H1 (cell line): ENCODE data around the gene RPP14. TPM values are rescaled to one million over a fixed set of nuclear protein-coding genes. Genes with fewer than 3 reads are reported as not detected.

Experiments
- CTCF ChIA-PET: fragments of 300-600 bp; sonication (Branson Sonifier 250); formaldehyde crosslinking; loops from one replicate; lab custom pipeline; 2021; ENCODE audit not compliant: partially characterized antibody; lab: Charles Lee
- POLR2A ChIA-PET: fragments of 300-600 bp; sonication (Branson Sonifier 250); formaldehyde crosslinking; loops from one replicate; lab custom pipeline; 2021; ENCODE audit warnings: inconsistent platforms; ENCODE audit not compliant: partially characterized antibody; lab: Charles Lee
- DNase-seq, 2 experiments: peaks; one replicate each; pipeline versions ENCODE4 v3.0.0 to v3.0.0-alpha.2; 2010 to 2022; ENCODE audit warnings: low spot score in 2 of 2, low read depth in 1 of 2, mixed read lengths in 1 of 2
- FAIRE-seq: peaks from 2 replicates; lab custom pipeline; 2011; peaks lifted over from hg19 to GRCh38; lab: Jason Lieb, UNC
- H2AFZ ChIP-seq: 2 replicates; pipeline ENCODE4 v1.8.1; 2012; ENCODE audit warnings: low read length, inconsistent platforms
- H2AK5ac ChIP-seq: 2 replicates; pipeline ENCODE4 v1.6.1; 2013; ENCODE audit warnings: low read depth, low read length
- H2BK120ac ChIP-seq: replicated peaks from 2 replicates; pipeline ENCODE3; 2013; ENCODE audit warnings: low read depth, low read length, inconsistent platforms
- H2BK12ac ChIP-seq: 2 replicates; pipeline ENCODE4 v1.6.1; 2013; ENCODE audit warnings: low read depth, low read length
- H2BK15ac ChIP-seq: 2 replicates; pipeline ENCODE4 v1.6.1; 2013; ENCODE audit warnings: low read length
- H2BK20ac ChIP-seq: 2 replicates; pipeline ENCODE4 v1.6.1; 2013; ENCODE audit warnings: low read length
- H2BK5ac ChIP-seq: 2 replicates; pipeline ENCODE4 v1.6.1; 2013; ENCODE audit warnings: low read depth, low read length
- H3K14ac ChIP-seq: 2 replicates; pipeline ENCODE4 v1.6.1; 2013; ENCODE audit warnings: inconsistent platforms; ENCODE audit not compliant: insufficient read length
- H3K18ac ChIP-seq: 2 replicates; pipeline ENCODE4 v1.6.1; 2013; ENCODE audit warnings: low read length; ENCODE audit errors: extremely low read depth
- H3K23ac ChIP-seq: 2 replicates; pipeline ENCODE4 v1.6.1; 2013; ENCODE audit warnings: inconsistent platforms; ENCODE audit not compliant: insufficient read length
- H3K23me2 ChIP-seq: 2 replicates; pipeline ENCODE4 v1.6.1; 2013; ENCODE audit warnings: low read depth, low read length
- H3K27ac ChIP-seq: 2 replicates; pipeline ENCODE4 v1.6.1; 2011; ENCODE audit warnings: low read depth, low read length, inconsistent platforms
- H3K27me3 ChIP-seq, 4 experiments: replicated peaks in 1 of 4; 1 replicate in 1 of 4; 2 replicates in 3 of 4; pipeline versions ENCODE4 v1.6.1 to v1.8.1; 2011 to 2013; ENCODE audit warnings: low read length in 3 of 4, mild to moderate bottlenecking in 3 of 4, inconsistent platforms in 2 of 4, mixed read lengths in 2 of 4, moderate library complexity in 1 of 4; ENCODE audit not compliant: control insufficient read depth in 3 of 4, insufficient read depth in 3 of 4; ENCODE audit errors: extremely low read depth in 1 of 4
- H3K36me3 ChIP-seq, 4 experiments: 2 replicates each; pipeline versions ENCODE4 v1.6.1 to v1.8.1; 2011 to 2013; ENCODE audit warnings: mild to moderate bottlenecking in 4 of 4, low read length in 3 of 4, moderate library complexity in 2 of 4, control low read depth in 1 of 4, inconsistent platforms in 1 of 4; ENCODE audit not compliant: insufficient read depth in 4 of 4, control insufficient read depth in 2 of 4
- H3K4ac ChIP-seq: replicated peaks from 2 replicates; pipeline ENCODE3; 2013; ENCODE audit warnings: low read length, low read depth, mixed read lengths, inconsistent platforms; ENCODE audit not compliant: insufficient read length
- H3K4me1 ChIP-seq, 4 experiments: replicated peaks in 1 of 4; 1 replicate in 1 of 4; 2 replicates in 3 of 4; pipeline versions ENCODE4 v1.6.1 to v1.8.1; 2011 to 2013; ENCODE audit warnings: low read length in 3 of 4, inconsistent platforms in 2 of 4, mixed read lengths in 1 of 4; ENCODE audit not compliant: insufficient read depth in 4 of 4, control insufficient read depth in 3 of 4
- H3K4me2 ChIP-seq, 2 experiments: 2 replicates each; pipeline versions ENCODE4 v1.6.1 to v1.8.1; 2011 to 2013; ENCODE audit warnings: low read depth in 2 of 2, low read length in 2 of 2, control low read depth in 1 of 2, inconsistent platforms in 1 of 2, mild to moderate bottlenecking in 1 of 2; ENCODE audit not compliant: insufficient read depth in 1 of 2
- H3K4me3 ChIP-seq, 4 experiments: fragments of 200-600, 300-600 bp in 1 of 4; sonication (generic), shearing (Covaris generic), sonication (Bioruptor Twin) in 1 of 4; 2 replicates each; pipeline versions ENCODE4 v1.5.1 to v1.8.1; 2011 to 2016; ENCODE audit warnings: low read length in 4 of 4, low read depth in 3 of 4, control low read depth in 2 of 4, inconsistent platforms in 2 of 4, mild to moderate bottlenecking in 2 of 4, mixed read lengths in 1 of 4, moderate library complexity in 1 of 4; ENCODE audit not compliant: insufficient read depth in 2 of 4; ENCODE audit errors: extremely low read depth in 1 of 4
- H3K56ac ChIP-seq: replicated peaks from 2 replicates; pipeline ENCODE3; 2013; ENCODE audit warnings: low read depth, mild to moderate bottlenecking, mixed read lengths, low read length, inconsistent platforms; ENCODE audit not compliant: insufficient read length
- H3K79me1 ChIP-seq: 2 replicates; pipeline ENCODE4 v1.6.1; 2013; ENCODE audit warnings: low read depth, low read length, control low read depth
- H3K79me2 ChIP-seq, 2 experiments: 2 replicates each; pipeline versions ENCODE4 v1.6.1 to v1.8.1; 2012 to 2013; ENCODE audit warnings: low read length in 2 of 2, mild to moderate bottlenecking in 2 of 2, inconsistent platforms in 1 of 2; ENCODE audit not compliant: insufficient read depth in 2 of 2, control insufficient read depth in 1 of 2
- H3K9ac ChIP-seq, 4 experiments: replicated peaks in 1 of 4; 1 replicate in 1 of 4; 2 replicates in 3 of 4; pipeline versions ENCODE4 v1.6.1 to v1.8.1; 2011 to 2013; ENCODE audit warnings: low read depth in 3 of 4, low read length in 3 of 4, control low read depth in 2 of 4, mild to moderate bottlenecking in 2 of 4, moderate library complexity in 2 of 4, inconsistent platforms in 1 of 4; ENCODE audit errors: extremely low read depth in 1 of 4
- H3K9me3 ChIP-seq, 2 experiments: 2 replicates each; pipeline versions ENCODE4 v1.6.1 to v1.8.1; 2012 to 2013; ENCODE audit warnings: mild to moderate bottlenecking in 2 of 2, moderate library complexity in 2 of 2, control low read depth in 1 of 2, inconsistent platforms in 1 of 2, low read depth in 1 of 2, low read length in 1 of 2, mixed read lengths in 1 of 2; ENCODE audit not compliant: insufficient read depth in 2 of 2
- H4K20me1 ChIP-seq, 2 experiments: replicated peaks in 1 of 2; 2 replicates each; pipeline versions ENCODE3 to v1.8.1; 2011 to 2013; ENCODE audit warnings: inconsistent platforms in 2 of 2, low read length in 2 of 2, mild to moderate bottlenecking in 1 of 2; ENCODE audit not compliant: insufficient read depth in 2 of 2, control insufficient read depth in 1 of 2
- H4K5ac ChIP-seq: 2 replicates; pipeline ENCODE4 v1.6.1; 2013; ENCODE audit warnings: low read length, low read depth, mixed read lengths, inconsistent platforms; ENCODE audit not compliant: insufficient read length
- H4K8ac ChIP-seq: 2 replicates; pipeline ENCODE4 v1.8.0; 2013; ENCODE audit warnings: mild to moderate bottlenecking, moderate library complexity, low read length, inconsistent platforms; ENCODE audit not compliant: insufficient read depth; ENCODE audit errors: extremely low read depth
- H4K91ac ChIP-seq: replicated peaks from 2 replicates; pipeline ENCODE3; 2013; ENCODE audit warnings: low read length, mixed read lengths, inconsistent platforms; ENCODE audit not compliant: insufficient read length
- POLR2AphosphoS5 ChIP-seq: IDR thresholded peaks from 2 replicates; pipeline ENCODE4 v1.6.1; 2011; ENCODE audit warnings: low read depth, low read length
- SIN3A ChIP-seq, 2 experiments: IDR thresholded peaks in 1 of 2; conservative IDR thresholded peaks in 1 of 2; 2 replicates each; pipeline ENCODE4 v1.6.1; 2011 to 2012; ENCODE audit warnings: low read length in 2 of 2, improper control_type of control experiment in 1 of 2, low read depth in 1 of 2, mild to moderate bottlenecking in 1 of 2
- SRF ChIP-seq: IDR thresholded peaks from 2 replicates; pipeline ENCODE4 v1.6.1; 2011; ENCODE audit warnings: mild to moderate bottlenecking, low read depth, low read length, moderate library complexity
- WGBS, 2 experiments: shearing (Covaris generic) in 1 of 2; methylation state at CpG; one replicate each; pipeline versions ENCODE4 v1.1.6 to v1.1.7; 2013 to 2015; ENCODE audit warnings: low lambda C conversion rate in 2 of 2, mixed read lengths in 2 of 2, inconsistent platforms in 1 of 2, low coverage in 1 of 2, missing lambda C conversion rate in 1 of 2; ENCODE audit not compliant: insufficient replicate concordance in 2 of 2, insufficient coverage in 1 of 2, insufficient read length in 1 of 2; ENCODE audit errors: extremely low coverage in 1 of 2, missing lambda C conversion rate in 1 of 2; 5-methylcytosine and 5-hydroxymethylcytosine counted together
- polyA plus RNA-seq, 7 experiments: library from polyadenylated mRNA; depleted of rRNA in 3 of 7; stranded (reverse) in 5 of 7; unstranded in 2 of 7; fragments of >200 nt in 5 of 7; fragments of 200-250 nt in 2 of 7; gene quantifications; 1 replicate in 5 of 7; 2 replicates in 1 of 7; 4 replicates in 1 of 7; pipeline versions ENCODE4 v1.2.1 to v1.2.3, GENCODE V29; 2011 to 2013; ENCODE audit warnings: missing spikeins in 2 of 7, mixed read lengths in 2 of 7
- total RNA-seq: library from RNA; stranded (reverse); fragmentation: NEBNext Ultra II Directional; extraction: Animal tissue kit (Norgen Biotek cat#: 25700); gene quantifications from 2 replicates; pipeline ENCODE4 v1.2.1, GENCODE V29; 2021

The RPP14 gene
- total and polyA plus RNA-seq, 2 of the 8 experiments (the other 6 are each of a cell fraction or from before 2014, with no cell fraction given) = 11.7 to 23.4 TPM

DNA sequence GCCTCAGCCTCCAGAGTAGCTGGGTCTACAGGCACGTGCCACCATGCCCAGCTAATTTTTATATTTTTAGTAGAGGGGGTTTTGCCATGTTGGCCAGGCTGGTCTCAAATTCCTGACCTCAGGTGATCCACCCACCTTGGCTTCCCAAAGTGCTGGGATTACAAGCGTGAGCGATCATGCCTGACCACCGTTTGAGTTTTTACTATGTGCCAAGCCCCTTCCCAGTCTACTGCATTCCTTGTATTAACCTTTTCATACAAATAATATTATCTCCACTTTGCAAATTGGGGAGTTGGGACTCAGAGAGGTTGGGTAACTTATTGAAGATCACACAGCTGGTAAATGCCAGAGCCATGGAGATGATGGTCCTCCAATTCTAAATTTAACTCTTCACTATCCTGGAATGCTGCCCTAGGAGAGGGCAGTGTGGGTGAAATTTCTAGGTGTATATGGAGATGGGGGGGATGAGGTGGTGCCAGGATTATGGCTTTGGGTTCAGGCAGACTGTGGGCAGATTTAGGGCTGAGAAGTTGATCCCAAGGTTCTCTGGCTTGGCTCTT, 25.6 kb downstream of the RPP14 start:
- no peak overlapping the region for H4K91ac ChIP-seq
- WGBS, 2 experiments = 92% methylated on average over 4 of the region's 4 CpGs; no CpG with 5 or more reads in 1 of the 2 experiments
- H3K14ac ChIP-seq = no peak overlapping the region
- peaks cover 7% of the 10 kb centered on the region; the same call in 1 of the 2 replicates for H3K23me2 ChIP-seq
- no peak overlapping the region; the same call in 1 of the 2 replicates for H2AK5ac ChIP-seq
- no peak overlapping the region for H2BK15ac ChIP-seq
- H3K79me2 ChIP-seq = no peaks in the 10 kb centered on the region
- FAIRE-seq (no peak), DNase-seq (no peak)
- no peak overlapping the region for H2BK12ac ChIP-seq
- TF ChIP-seq SIN3A (conservative IDR thresholded peaks at IDR 0.05 in 1 of 2, IDR thresholded peaks at IDR 0.05 in 1 of 2; ENCODE audit: low read depth in 1 of 2, low read length in 2 of 2) = no peak
- no peak for TF ChIP-seq POLR2AphosphoS5
- TF ChIP-seq SRF = no peak
- H2BK20ac ChIP-seq = no peak overlapping the region
- no peak overlapping the region for H3K23ac ChIP-seq
- H3K4ac ChIP-seq = no peak overlapping the region
- ChIA-PET POLR2A (interaction anchor here (2.0 kb wide), 1 partner anchor 10 kb away, joined by 5 read pairs; no protein-coding TSS in a partner anchor), CTCF (interaction anchor here (0.6 to 3.9 kb wide), 5 partner anchors 10 to 160 kb away, joined by 3 to 15 read pairs (median 5); partner anchors contain the start of genes HTD2, KCTD6 and RPP14)
- H3K9ac ChIP-seq = no peak overlapping the region
- peaks cover 0 to 16% (median 8%) of the 10 kb centered on the region in 4 experiments; a peak in 5 of 7 replicates for H3K27me3 ChIP-seq
- H3K27ac ChIP-seq = no peak overlapping the region
- H4K5ac ChIP-seq = no peak overlapping the region
- H2BK120ac ChIP-seq = no peak overlapping the region
- H4K20me1 ChIP-seq = no peaks in the 10 kb centered on the region
- 0 out of 7 replicates have a peak, but pooled peaks cover 0 to 4% (median 0%) of the 10 kb centered on the region in 4 experiments for H3K4me1 ChIP-seq
- no peak overlapping the region for H3K4me3 ChIP-seq
- peak overlapping the region in 1 of 2 experiments; percentile 64; a peak in 1 of 4 replicates for H3K4me2 ChIP-seq
- H3K36me3 ChIP-seq = no peaks in the 10 kb centered on the region
- H3K9me3 ChIP-seq = no peaks in the 10 kb centered on the region
- H4K8ac ChIP-seq = no peak overlapping the region
- no peak overlapping the region for H2AFZ ChIP-seq
- no peak overlapping the region for H2BK5ac ChIP-seq
- H3K18ac ChIP-seq = no peak overlapping the region
- no peak overlapping the region for H3K56ac ChIP-seq
- H3K79me1 ChIP-seq = no peaks in the 10 kb centered on the region
